ENCODE measurements around the gene ABI1.
A peak's percentile ranks its signal among the peaks of the same experiment; 100 is the strongest.
"Not testable (repeated sequence)": the region's sequence is repeated elsewhere in the genome, so short reads cannot be mapped to it uniquely, and the experiment has no call there.

Gene ABI1

DNA sequence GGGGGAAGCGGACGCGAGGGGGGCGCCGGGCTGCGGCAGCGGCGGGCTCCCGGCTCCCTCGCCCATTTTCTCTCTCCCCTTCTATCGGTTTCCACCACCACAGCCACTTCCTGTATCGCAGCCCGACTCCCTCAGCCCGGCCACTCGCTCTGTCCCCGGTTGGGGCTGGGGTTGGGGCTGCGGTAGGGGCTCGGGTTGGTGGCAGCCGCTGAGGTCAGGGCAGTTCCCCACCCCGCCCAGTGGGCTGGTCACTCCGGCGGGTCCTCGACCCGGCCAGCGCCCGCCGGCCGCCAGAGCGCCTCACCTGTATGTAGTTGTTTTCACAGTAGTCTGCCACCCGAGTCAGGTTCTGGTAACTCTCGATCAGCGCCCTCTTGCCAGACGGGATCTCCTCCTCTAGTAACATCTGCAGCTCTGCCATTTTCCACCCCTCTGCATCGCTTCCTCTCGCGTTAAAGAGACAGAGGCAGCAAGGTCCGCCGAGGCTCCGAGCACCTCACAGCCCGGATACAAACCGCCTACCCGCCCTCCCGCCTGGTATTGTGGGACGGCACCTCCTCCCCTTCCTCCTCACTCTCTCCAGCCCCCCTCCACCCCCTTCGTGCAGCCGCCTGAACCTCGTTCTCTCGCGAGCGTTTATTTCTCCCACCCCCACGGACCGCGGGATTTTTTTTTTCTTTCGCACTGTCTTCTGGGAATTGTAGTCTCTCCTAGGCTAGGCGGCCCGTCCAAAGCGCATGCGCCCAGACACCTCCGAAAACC lies at the start of gene ABI1:
Gene ABI1 (minus strand): TSS at position 516 of the 762 bp plus-strand sequence. CDS start 95 bp downstream, at position 421.
- DNase-seq = peak; percentile 93 to 99 (median 97)

GRCh38 chr10:26909753-26910152 lies 49.0 kb upstream of the ABI1 start:
- no peak for DNase-seq

- not testable (repeated sequence) for DNase-seq
Observed at GRCh38 chr10:26905253-26905781, 44.6 kb upstream of the ABI1 start.

GRCh38 chr10:26903431-26904217 lies 42.9 kb upstream of the ABI1 start:
- DNase-seq = no peak

DNA sequence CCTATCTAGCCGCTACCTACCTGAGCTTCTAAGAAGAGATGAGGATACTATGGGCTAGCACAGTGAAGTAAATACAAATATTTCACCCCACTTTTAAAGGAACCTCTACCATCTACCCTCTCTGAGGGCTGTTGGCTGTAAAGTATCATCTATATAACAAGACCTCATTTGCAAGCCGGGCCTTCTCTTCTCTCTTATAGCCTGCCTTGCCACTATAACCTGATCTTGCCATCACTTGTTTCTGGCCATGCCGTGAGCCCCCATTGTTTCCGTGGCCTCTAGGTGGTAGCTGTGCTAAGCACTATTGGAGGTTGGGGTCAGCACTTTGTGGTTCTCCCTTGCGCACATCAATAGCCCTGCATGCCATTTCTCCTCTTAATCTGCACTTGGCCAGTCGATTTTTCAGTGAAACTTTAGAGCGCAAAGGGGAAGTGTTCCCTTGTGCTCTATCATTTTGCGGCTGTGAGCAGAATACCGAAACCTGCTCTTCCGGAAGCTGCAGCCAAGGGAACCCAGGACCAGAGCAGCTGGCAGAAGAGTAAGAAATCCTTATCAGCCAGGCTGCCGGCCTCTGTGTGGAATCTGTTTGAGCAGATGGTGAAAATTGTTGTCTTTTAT lies 31.7 kb upstream of the ABI1 start:
- not testable (repeated sequence) for DNase-seq

DNA sequence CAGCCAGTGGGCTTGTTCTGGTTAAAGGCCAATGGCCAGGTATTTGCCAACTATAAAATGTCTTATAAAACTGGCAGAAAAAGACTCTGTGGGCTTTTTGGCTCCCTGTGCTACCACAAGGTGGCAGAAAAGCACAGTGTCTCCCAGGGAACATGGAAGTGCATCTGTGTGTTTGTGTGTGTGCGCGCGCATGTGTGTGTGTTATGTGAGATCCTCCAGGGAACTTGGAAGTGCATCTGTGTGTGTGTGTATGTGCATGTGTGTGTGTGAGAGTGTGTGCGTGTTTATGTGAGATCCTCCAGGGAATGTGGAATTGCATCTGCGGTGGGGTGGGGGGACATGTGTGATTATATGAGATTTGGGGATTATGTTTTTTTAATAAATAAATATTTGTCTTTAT lies 30.2 kb upstream of the ABI1 start:
- peak; percentile 20 to 67 (median 42) for DNase-seq

- no peak for DNase-seq
Observed at GRCh38 chr10:26887611-26888215, 27.0 kb upstream of the ABI1 start.

- DNase-seq = peak; percentile 18 to 73 (median 22)
Observed at GRCh38 chr10:26881600-26882331, 21.0 kb upstream of the ABI1 start.

DNA sequence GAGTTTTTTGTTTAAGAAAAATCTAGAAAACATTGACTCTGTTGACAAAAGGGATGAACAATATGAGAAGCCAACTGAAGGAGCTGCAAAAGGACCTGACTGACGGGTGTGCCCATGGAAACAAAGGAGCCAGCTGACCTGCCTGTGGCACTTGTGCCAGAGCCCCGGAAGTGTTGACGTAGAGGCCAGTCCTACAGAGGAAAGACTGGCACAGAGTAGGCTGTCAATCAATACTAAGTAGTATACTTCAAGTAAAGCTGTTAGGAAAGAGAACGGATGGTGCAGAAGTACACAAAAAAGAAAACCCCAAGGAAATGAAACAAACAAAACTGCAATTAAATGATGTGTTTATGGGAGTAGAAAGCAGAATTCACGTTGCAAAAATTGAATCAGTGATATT lies 19.0 kb upstream of the ABI1 start:
- peak; percentile 34 to 87 (median 54) for DNase-seq

DNA sequence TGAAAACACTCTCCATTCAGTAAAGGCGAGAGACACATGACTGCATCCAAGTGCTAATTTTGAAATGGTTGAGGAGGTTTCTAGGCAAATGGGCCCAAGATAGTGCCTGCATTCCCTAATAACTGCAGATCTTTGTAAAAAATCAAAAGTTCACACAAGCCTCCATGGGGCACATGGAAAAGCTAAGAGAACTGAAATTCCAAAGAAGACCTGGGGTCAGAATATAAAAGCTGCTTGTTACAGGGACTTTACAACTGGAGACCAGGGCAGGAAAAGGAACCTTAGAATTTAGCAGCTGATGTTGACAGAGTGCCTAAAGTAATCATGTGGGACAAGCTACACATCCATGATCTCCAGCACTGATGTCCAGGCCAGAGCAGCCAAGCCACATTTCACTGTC lies 10.0 kb upstream of the ABI1 start:
- no peak for DNase-seq

DNA sequence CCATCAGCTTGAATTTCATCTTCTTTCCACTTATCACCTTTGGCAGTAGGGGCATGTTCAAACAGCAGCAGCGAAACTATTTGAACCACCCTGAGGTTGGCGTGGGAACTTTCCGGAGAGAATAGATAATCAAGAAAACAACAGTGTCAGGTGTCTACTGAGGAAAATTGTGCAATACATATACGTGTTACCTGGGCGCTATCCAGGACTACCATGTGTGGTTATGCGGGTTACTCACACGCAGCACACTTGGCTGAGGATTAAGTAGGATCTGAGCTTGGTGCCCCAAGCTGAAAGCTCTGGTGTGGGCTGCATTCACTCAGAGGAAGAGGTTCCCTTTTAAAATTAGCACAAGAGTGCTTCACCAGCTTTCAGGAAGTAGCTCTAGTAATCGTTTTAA lies 8.8 kb upstream of the ABI1 start:
- DNase-seq = no peak

GRCh38 chr10:26863351-26864076 lies 2.8 kb upstream of the ABI1 start:
- DNase-seq = no peak

DNA sequence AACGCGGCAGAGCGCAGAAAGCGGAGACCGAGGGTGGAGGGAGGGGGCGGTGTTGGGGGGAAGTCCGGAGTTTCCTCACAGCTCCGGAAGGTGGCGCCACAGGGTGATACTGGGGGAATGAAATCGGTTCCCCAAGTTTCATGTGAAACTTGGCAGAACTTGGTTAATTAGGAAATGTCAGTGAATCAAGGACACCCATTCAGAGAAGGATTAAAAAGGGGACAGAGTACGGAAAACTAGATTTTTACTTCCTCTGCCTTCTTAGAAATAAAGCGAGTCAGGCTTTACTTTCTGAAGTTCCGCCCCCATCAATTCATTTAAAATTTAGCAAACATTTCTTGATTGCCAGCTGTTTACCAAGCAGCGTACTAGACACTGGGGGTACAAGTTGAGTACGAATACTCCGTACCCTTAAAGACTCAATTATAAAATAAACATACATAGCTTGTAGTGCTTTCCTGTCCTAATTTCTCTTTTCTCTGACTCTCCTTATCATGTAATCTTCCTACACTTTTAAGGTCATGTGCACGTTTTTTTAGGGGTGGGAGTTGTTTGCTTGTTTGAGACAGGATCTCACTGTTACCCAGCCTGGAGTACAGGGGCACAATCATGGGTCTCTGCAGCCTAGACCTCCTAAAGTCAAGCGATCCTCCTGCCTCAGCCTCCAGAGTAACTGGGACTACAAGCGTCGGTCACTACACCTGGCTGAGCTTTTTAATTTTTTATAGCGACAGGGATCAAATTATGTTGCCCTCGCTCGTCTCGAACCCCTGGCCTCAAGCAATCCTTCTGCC lies 644 bp upstream of the ABI1 start:
- no peak for DNase-seq

GRCh38 chr10:26860102-26860442 lies 686 bp downstream of the ABI1 start:
- peak in 2 of 3 experiments; percentile 52 to 59 for DNase-seq

DNA sequence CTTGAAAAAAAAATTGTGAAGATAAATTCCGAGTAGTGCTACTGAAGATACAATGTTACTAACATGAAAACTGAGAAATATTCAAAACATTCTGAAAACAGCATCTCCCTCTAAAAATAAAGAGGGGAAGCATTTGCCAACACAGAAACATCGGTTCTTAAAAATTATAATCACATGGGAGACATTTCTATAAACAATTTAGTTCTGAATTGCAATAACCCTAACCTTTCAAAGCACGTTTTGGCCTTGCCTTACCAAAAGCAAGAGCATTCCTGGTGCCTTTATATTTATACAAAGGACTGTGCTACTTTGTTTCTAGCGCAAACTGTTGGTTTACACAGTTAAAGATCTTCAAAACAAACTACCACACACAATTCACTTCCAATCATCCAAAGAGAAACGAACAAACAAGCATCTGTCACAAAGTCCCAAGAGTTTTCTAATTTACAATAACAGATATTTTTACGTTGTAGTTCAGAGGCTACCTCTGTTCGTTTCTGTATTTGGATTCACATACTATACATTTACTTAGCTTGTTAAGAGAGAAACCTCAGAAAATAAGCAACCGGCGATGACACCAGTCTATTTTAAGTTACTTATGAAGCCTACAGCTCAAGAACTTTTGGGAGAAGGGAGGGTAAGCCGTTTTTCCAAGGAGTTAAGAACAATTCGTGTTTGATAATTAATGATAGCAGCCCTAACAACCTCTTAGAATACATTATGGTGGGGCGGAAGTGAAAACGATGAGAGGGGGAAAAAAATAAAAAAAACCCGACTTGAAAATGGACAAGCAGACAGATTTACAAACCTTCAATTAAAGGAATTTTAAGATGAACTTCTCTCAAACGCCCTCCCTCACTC lies 1.3 kb downstream of the ABI1 start:
- no peak for DNase-seq

GRCh38 chr10:26858707-26859034 lies 2.1 kb downstream of the ABI1 start:
- DNase-seq = no peak

DNA sequence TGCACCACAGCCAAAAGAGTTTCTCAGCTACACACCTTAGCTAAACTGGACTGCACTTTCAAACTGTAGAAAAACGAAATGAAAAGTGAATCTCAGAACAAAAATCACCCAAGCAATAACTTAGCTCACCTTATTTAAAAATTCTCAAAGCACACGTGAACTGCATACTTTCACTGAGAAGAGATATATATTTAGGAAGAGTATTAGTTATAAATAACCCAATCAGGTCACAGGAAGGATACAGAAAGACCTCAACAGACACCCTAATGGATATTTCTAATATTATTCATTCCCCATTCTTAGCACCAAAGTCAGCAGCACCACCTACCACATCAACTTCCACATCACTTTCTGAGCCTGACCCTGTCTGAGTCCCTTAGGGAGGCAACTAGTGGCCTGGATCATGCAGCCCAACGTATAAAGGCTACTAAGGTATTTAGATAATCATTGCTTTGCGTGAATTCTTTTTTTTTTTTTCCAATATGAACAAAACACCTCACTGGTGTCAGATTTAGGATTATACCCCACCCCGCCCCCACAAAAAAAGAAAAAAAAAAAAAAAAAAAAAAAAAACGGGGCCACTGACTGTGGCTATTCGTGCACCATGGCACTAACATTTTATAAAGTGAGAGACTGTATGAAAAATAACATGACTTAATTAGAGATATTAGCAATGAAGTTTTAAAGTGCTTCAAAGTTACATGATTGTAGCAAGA lies 2.6 kb downstream of the ABI1 start:
- no peak for DNase-seq

DNA sequence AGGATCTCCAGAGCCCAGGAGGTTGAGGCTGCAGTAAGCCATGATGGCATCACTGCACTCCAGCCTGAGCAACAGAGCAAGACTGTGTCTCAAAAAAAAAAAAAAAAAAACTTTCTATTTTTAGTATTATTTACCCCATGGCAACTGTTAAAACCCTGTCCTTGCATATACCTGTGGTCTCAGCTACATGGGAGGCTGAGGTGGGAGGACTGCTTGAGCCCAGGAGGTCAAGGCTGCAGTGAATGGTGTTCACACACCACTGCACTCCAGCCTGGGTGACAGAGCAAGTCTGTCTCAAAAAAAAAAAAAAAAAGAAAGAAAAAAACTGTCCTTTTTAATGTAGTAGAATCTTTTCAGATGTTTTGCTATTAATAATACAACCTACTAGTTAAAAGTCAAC lies 3.2 kb downstream of the ABI1 start:
- DNase-seq = not testable (repeated sequence)

DNA sequence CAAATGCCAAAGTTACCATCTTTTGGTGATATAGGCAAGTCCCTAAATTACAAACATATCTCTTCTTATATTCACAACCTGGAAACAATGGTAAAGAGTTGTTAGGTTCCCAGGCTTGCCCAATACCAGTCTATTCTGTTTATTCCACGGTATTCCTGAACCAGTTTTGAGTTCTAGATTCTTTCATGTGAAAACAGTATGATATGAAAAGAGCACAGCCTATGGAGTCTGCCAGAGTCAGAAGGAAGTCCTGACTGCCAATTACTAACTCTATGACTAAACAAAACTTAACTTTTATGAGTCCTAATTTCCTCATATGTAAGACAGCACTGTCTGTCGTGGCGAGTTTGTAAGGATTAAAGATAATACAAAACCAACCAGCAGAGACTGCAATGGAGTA lies 5.6 kb downstream of the ABI1 start:
- no peak for DNase-seq

Measured in NCI-H1417 (cell line).